Jurkat, Clone E6-1 (cell line): ENCODE measurements around the gene LRG1.
A peak's percentile ranks its signal among the peaks of the same experiment; 100 is the strongest.
"Not testable (repeated sequence)": the region's sequence is repeated elsewhere in the genome, so short reads cannot be mapped to it uniquely, and the experiment has no call there.

ENCODE experiments used
- DNase-seq: peaks from one replicate; pipeline ENCODE4 v3.0.0-alpha.2; 2011; ENCODE audit warnings: low read depth, low spot score
- H3K4me3 ChIP-seq: 2 replicates; pipeline ENCODE4 v1.5.1; 2011; ENCODE audit warnings: mild to moderate bottlenecking, low read length, control low read depth, moderate library complexity

The LRG1 gene

DNA sequence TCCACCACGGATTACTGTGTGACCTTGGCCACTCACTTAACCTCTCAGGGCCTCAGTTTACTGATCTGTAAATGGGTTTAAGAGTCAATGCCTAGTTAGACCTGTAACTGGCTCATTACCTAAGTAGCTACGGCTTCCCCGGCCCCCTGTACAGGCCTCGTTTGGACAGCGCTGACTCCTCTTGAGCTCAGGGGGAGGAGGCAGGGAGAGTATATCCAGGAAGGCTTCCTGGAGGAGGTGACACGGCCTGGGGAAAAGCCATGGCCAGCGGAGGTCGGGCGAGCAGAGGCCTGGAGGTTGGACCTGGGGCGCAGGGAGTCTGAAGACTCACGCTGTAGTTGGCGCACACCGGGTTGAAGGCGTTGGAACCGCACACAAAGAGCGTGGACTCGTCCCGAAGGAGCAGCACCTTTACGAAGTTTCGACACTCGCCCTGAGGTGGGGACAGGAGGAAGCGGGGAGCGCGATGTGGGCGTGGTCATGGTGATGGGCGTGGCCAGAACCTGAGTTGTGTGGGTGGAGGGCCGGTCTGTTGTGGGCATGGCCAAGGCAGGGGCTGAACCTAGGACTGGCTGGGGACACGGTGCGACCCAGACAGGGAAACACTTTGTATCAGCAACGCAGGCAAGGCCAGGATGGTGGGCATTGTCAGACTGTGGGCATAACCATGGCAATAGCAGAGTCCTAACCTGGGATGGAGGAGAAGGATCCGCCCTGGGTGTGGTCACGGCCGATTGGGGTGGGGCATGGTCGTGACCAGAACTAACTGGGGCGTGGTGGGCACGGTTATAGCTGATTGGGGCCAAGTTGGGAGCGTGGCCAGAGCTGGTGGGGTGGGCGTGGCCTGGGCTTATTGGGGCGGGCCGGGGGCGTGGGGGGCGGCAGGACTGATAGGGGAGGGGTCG, 16.1 kb upstream of the LRG1 start:
- H3K4me3 ChIP-seq: no peak overlapping the region
- peak; percentile 15 for DNase-seq

DNA sequence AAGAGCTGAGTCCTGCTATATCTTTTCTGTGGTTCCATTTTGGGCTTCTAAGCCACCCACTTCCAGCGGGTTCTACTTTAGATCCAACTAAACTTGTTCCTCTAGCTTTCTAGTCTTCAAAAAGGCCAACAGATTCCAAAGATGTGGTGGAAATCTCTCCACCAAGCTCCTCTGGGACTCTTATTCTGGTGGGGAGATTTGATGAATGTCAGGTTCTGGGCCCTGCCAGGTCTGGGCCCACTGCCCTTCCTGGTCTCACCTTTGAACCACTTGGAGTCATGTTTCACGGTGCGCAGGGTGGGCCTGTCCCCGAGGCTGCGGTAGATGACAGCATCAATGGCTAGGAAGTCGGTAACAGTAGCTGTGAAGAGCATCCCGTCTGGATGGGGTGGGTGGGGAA, 14.9 kb upstream of the LRG1 start:
- no peak overlapping the region for H3K4me3 ChIP-seq
- DNase-seq: no peak

DNA sequence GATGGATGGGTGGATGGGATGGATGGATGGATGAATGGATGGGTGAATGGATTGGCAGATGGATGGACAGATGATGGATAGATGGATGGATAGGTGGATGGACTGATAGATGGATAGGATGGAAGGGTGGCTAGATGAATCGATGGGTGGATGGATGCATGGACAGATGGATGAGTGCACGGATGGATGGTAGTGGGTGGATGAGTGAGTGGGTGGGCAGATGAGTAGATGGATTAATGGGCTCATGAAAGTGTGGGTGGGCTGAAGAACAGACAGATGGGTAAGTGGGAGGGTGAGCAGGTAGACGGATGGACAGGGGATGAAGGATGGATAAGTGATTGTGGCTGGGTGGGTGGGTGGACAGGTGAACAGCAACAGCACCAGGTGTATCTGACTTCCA, 13.9 kb upstream of the LRG1 start:
- no peak overlapping the region for H3K4me3 ChIP-seq
- no peak for DNase-seq

DNA sequence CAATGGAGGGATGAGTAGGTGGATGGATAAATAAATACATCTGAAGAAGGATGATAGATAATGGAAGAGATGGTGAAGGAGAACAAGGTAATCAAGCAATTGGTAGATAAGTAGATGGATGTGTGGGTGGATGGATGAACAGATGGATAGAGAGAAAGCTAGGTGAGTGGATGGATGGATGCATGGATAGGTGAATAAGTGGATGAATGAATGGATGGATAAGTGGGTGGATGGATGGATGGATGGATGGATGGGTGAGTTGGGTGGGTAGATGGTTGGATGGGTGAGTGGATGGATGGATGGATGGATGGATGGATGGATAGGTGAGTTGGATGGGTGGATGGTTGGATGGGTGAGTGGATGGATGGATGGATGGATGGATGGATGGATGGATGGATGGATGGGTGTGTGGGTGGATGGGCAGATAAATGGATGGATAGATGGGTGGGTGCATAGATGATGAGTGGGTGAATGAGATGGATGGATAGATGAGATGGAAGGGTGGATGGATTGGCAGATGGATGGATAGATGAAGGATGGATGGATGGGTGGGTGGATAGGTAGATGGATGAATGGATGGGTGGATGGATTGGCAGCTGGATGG, 13.4 kb upstream of the LRG1 start:
- DNase-seq: no peak
- H3K4me3 ChIP-seq: no peak overlapping the region

- no peak overlapping the region for H3K4me3 ChIP-seq
- no peak for DNase-seq
Measured at GRCh38 chr19:4552525-4552819, 12.6 kb upstream of the LRG1 start.

- no peak overlapping the region for H3K4me3 ChIP-seq
- DNase-seq: no peak
Measured at GRCh38 chr19:4550479-4551050, 10.7 kb upstream of the LRG1 start.

DNA sequence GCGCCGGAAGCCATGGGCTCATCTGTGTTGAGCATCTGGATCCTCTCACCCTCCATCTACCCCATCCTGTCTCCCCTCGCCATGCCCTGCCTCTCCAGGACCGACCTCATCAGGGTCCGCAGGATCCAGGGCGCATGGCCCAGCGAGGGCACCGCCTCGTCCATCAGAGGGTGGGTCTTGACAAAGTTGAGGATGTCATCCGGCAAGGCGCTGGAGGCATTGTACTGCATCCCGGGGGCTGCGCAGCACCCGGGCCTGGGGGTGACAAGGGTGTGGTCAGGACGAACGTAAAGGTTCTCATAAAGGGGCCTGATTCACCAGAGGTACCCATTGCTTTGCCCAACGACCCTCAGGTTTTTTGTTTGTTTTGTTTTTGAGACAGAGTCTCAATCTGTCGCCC, 10.2 kb upstream of the LRG1 start:
- H3K4me3 ChIP-seq: no peak overlapping the region
- no peak for DNase-seq

GRCh38 chr19:4548238-4548584, 8.4 kb upstream of the LRG1 start:
- DNase-seq: no peak
- no peak overlapping the region for H3K4me3 ChIP-seq

DNA sequence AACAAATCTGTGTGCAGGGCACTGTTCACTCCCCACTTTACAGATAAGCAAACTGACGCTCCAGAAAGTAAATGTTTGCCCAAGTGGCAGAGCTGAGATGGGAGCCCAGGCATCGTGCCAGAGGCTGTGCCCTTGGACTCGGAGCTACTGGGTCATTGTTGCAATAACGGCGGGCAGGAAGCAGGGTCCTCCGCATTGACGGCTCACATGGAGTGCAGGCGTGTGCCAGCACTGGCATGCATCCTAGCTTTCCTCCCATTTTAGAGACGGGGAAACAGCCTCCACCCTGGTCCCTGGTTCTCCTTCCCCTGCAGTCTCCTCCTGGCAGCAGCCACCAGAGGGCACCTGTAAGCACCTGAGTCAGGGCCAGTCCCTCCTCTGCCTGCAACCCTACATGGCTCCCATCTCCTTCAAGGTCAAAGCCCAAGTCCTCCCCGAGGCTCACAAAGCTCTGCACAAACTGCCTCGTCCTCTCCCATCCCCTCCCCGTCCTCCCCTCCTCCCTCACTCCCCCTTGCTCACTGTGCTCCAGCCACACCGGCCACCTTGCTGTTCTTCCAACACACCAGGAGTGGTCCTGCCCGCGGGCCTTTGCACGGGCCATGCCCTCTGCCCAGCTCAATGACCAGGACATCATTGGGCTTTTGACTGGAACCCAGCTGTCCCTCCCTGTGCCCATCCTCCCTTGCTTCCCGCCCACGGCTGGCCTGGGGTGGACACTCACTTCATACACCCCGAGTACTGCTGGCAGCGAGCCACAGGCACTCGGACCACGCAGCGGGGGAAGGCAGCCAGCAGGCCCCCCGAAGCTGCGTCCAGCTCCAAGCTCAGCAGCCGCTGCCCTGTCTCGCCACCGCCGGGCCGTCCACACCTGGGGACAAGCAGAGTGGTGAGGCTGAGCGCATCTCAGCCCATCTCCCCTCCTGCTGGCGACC, 7.7 kb upstream of the LRG1 start:
- no peak for DNase-seq
- H3K4me3 ChIP-seq: no peak overlapping the region

DNA sequence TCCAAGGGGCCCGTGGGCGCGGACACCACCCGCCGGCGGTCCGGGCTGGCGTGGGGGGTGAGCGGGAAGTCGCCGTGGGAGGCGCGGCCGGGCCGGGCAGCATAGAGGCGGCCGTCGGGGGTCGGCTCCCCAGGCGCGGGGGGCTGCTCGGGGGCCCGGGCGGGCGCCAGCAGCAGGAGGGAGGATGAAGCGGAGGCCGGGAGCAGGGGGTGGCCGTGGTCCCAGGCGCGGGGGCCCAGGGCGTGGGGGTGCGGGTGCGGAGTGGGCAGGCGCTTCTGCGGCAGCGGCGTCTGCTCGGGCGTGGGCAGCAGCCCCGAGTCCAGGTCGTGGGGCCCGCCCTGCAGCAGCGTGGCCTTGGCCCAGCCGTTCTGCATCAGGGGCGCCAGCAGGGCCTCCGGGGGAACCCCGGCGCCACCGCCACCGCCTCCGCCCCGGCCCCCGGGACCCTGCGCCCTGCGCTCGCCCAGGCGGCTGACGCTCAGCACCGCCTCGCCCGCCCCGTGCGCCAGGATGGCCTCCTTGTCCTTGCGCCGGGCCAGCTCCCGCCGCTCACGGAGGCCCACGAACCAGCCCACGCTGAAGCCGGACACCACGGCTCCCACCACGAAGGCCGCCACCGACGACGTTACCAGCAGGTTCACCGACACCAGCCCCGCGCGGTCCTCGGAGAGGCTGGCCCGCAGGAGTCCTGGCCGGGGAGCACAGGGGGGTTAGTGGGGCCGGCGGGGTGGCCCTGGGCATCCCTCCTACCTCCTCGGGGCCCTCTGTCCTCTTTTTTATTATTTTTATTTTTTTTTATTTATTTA, 4.2 kb upstream of the LRG1 start:
- DNase-seq: no peak
- H3K4me3 ChIP-seq: no peak overlapping the region

DNA sequence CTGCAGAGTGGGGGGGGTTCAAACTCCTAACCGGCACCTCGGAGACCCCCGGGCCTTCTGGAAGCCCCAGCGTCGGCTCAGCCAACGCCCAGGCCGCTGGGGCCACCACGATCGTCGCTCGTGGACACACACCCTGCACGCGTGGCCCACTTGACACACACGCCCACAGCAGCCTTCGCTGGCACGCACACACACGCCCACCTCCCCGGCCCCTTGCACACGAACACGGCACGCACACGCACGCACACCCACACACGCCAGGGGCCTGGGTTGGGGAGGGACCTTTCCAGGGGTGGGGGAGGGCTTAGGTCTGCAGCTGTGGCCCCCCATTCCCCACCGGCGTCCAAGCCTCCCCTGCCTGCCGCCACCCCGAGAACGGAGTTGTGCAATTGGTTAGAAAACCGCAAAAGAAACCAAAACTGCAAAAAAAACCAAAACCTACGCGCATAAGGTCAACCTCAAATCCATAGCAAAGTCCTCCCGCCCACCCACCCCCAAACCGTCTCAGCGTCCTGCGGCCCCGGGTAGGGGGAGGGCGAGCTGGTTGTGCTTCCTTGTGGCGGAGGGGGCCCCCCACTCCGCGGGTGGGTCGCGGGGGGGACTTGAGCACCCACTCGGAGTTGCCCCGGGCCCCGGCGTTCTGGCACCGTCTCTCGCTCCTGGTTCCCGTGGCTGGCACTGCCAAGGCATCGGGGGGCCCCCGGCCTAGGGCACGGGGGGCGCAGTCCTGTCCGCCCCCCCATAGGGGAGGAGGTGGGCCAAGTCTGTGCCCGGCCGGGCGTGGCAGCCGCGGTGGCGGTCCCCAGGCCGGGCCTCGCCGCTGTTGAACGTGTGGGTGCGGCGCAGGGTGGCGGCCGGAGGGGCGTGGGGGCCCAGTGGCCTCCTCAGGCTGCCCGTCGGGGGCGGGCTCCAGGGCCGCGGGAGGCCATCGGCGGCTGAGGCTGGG, 3.3 kb upstream of the LRG1 start:
- no peak for DNase-seq
- H3K4me3 ChIP-seq: no peak overlapping the region

GRCh38 chr19:4541806-4542145, 1.9 kb upstream of the LRG1 start:
- DNase-seq, H3K4me3 ChIP-seq: not testable (repeated sequence)

DNA sequence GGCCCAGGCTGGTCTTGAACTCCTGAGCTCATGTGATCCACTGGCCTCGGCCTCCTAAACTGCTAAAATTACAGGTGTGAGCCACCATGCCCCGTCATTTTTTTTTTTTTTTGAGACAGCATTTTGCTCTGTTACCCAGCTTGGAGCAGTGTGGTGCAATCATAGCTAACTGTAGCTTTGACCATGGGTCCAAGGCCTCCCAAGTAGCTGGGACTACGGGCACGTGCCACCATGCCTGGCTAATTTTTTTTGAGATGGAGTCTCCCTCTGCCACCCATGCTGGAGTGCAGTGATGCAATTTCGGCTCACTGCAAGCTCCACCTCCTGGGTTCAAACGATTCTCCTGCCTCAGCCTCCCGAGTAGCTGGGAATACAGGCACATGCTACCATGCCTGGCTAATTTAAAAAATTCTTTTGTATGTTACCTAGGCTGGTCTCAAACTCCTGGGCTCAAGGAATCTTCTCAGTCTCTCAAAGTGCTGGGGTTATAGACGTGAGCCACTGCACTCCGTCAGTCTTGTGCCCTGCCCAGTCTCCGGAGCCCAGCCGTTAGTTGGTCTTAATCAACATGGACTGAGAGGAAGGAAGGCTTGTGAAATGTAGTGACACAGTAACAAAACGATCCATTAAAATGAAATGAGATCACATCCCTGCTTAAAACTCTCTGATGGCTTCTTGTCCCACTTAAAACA, 1.4 kb upstream of the LRG1 start:
- DNase-seq: no peak
- no peak overlapping the region for H3K4me3 ChIP-seq

DNA sequence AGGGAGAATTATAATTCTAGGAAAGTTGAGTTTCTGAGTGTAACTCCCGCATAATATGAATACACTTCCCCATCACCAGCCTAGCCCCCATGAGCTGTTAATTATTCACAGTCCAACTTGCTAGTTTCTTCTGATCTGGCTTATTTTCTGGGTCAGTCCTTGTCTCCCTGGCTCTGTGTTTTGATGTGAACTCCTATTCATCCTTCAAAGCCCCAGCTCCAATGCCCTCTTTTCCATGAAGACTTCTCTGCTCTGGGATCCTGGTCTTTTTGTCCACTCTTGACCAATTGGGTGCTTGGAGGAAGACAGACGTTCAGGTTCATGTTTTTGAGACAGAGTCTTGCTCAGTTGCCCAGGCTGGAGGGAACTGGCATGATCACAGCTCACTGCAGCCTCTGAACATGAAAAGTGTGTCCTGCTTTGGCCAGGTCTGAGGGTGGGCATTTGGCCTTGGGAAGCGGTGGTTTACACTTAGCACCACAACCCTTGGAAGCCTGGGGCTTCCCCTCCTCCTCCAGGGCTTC, 605 bp downstream of the LRG1 start:
- DNase-seq: no peak
- H3K4me3 ChIP-seq: no peak overlapping the region

DNA sequence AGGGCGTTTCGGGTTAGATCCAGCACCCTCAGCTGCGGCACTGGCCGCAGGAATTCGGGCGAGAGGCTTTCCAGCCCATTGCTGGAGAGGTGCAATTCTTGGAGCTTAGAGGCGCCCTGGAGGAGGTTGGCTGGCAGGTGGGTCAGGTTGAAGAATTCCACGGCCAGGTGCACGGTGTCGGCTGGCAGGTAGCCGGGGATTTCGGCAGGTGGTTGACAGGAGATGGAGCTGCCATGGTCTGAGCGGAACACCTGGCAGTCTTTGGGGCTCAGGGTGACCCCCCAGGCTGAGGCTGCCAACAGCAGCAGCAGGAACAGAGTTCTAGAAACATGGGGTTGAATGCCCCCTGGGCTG, 1.3 kb downstream of the LRG1 start:
- no peak overlapping the region for H3K4me3 ChIP-seq
- DNase-seq: no peak

DNA sequence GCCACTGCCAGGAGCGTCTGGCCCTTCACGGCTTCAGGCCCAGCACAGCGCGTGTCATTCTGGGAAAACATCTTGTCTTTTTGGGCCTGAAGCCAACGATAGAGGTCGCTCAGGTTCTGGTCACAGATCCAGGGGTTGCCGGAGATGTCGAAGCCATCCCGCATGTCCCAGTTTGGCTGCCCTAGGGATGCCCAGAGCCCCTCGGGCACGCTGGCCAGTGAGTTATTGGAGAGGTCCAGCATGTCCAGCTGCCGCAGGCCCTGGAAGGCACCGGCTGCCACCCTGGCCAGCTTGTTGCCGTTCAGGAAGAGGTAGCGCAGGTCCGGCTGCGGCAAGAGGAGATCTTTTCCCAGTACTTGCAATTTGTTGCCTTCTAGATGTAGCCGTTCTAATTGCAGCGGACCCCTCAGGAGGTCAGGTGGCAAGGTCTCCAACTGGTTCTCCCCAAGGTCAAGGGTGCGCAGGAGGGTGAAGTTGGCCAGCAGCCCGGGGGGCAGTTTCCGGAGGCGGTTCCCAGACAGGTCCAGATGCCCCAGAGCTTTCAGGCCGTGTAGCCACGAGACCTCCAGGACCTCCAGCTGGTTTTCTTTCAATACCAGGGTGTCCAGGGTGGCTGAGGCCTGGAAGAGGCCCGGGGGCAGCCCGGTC, 1.8 kb downstream of the LRG1 start:
- no peak for DNase-seq
- no peak overlapping the region for H3K4me3 ChIP-seq

DNA sequence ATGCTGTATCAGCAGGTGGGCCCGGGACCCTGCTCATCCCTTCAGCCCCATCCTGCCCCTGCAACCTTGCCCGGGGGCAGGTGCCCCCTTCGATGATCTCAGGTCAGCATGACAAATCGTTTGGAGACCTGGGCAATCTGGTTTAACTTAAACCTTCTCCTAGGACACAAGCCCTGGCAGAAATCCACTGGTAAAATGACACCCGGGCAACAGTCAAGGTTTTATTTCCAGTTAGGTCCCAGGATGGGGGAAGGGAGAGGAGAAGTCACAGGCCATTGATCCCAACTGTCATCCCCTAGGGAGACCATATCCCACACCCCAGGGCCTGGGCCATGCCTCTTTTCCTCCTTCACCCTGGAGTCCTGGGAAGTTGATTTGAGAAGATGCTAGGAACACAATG, 3.0 kb downstream of the LRG1 start:
- no peak for DNase-seq
- no peak overlapping the region for H3K4me3 ChIP-seq
